H1 (cell line): ENCODE results near the gene RBP3. TPM values are rescaled to one million over a fixed set of nuclear protein-coding genes. Genes with fewer than 3 reads are reported as not detected.

Experiments used
- CTCF ChIA-PET: fragments of 300-600 bp; sonication (Branson Sonifier 250); formaldehyde crosslinking; loops from one replicate; lab custom pipeline; 2021; ENCODE audit not compliant: partially characterized antibody; lab: Charles Lee
- POLR2A ChIA-PET: fragments of 300-600 bp; sonication (Branson Sonifier 250); formaldehyde crosslinking; loops from one replicate; lab custom pipeline; 2021; ENCODE audit warnings: inconsistent platforms; ENCODE audit not compliant: partially characterized antibody; lab: Charles Lee
- DNase-seq, 2 experiments: peaks; one replicate each; pipeline versions ENCODE4 v3.0.0 to v3.0.0-alpha.2; 2010 to 2022; ENCODE audit warnings: low spot score in 2 of 2, low read depth in 1 of 2, mixed read lengths in 1 of 2
- FAIRE-seq: peaks from 2 replicates; lab custom pipeline; 2011; peaks lifted over from hg19 to GRCh38; lab: Jason Lieb, UNC
- H2AFZ ChIP-seq: 2 replicates; pipeline ENCODE4 v1.8.1; 2012; ENCODE audit warnings: low read length, inconsistent platforms
- H2AK5ac ChIP-seq: 2 replicates; pipeline ENCODE4 v1.6.1; 2013; ENCODE audit warnings: low read depth, low read length
- H2BK120ac ChIP-seq: replicated peaks from 2 replicates; pipeline ENCODE3; 2013; ENCODE audit warnings: low read depth, low read length, inconsistent platforms
- H2BK12ac ChIP-seq: 2 replicates; pipeline ENCODE4 v1.6.1; 2013; ENCODE audit warnings: low read depth, low read length
- H2BK15ac ChIP-seq: 2 replicates; pipeline ENCODE4 v1.6.1; 2013; ENCODE audit warnings: low read length
- H2BK20ac ChIP-seq: 2 replicates; pipeline ENCODE4 v1.6.1; 2013; ENCODE audit warnings: low read length
- H2BK5ac ChIP-seq: 2 replicates; pipeline ENCODE4 v1.6.1; 2013; ENCODE audit warnings: low read depth, low read length
- H3K14ac ChIP-seq: 2 replicates; pipeline ENCODE4 v1.6.1; 2013; ENCODE audit warnings: inconsistent platforms; ENCODE audit not compliant: insufficient read length
- H3K18ac ChIP-seq: 2 replicates; pipeline ENCODE4 v1.6.1; 2013; ENCODE audit warnings: low read length; ENCODE audit errors: extremely low read depth
- H3K23ac ChIP-seq: 2 replicates; pipeline ENCODE4 v1.6.1; 2013; ENCODE audit warnings: inconsistent platforms; ENCODE audit not compliant: insufficient read length
- H3K23me2 ChIP-seq: 2 replicates; pipeline ENCODE4 v1.6.1; 2013; ENCODE audit warnings: low read depth, low read length
- H3K27ac ChIP-seq: 2 replicates; pipeline ENCODE4 v1.6.1; 2011; ENCODE audit warnings: low read depth, low read length, inconsistent platforms
- H3K27me3 ChIP-seq, 4 experiments: replicated peaks in 1 of 4; 1 replicate in 1 of 4; 2 replicates in 3 of 4; pipeline versions ENCODE4 v1.6.1 to v1.8.1; 2011 to 2013; ENCODE audit warnings: low read length in 3 of 4, mild to moderate bottlenecking in 3 of 4, inconsistent platforms in 2 of 4, mixed read lengths in 2 of 4, moderate library complexity in 1 of 4; ENCODE audit not compliant: control insufficient read depth in 3 of 4, insufficient read depth in 3 of 4; ENCODE audit errors: extremely low read depth in 1 of 4
- H3K36me3 ChIP-seq, 4 experiments: 2 replicates each; pipeline versions ENCODE4 v1.6.1 to v1.8.1; 2011 to 2013; ENCODE audit warnings: mild to moderate bottlenecking in 4 of 4, low read length in 3 of 4, moderate library complexity in 2 of 4, control low read depth in 1 of 4, inconsistent platforms in 1 of 4; ENCODE audit not compliant: insufficient read depth in 4 of 4, control insufficient read depth in 2 of 4
- H3K4ac ChIP-seq: replicated peaks from 2 replicates; pipeline ENCODE3; 2013; ENCODE audit warnings: low read length, low read depth, mixed read lengths, inconsistent platforms; ENCODE audit not compliant: insufficient read length
- H3K4me1 ChIP-seq, 4 experiments: replicated peaks in 1 of 4; 1 replicate in 1 of 4; 2 replicates in 3 of 4; pipeline versions ENCODE4 v1.6.1 to v1.8.1; 2011 to 2013; ENCODE audit warnings: low read length in 3 of 4, inconsistent platforms in 2 of 4, mixed read lengths in 1 of 4; ENCODE audit not compliant: insufficient read depth in 4 of 4, control insufficient read depth in 3 of 4
- H3K4me2 ChIP-seq, 2 experiments: 2 replicates each; pipeline versions ENCODE4 v1.6.1 to v1.8.1; 2011 to 2013; ENCODE audit warnings: low read depth in 2 of 2, low read length in 2 of 2, control low read depth in 1 of 2, inconsistent platforms in 1 of 2, mild to moderate bottlenecking in 1 of 2; ENCODE audit not compliant: insufficient read depth in 1 of 2
- H3K4me3 ChIP-seq, 4 experiments: fragments of 200-600, 300-600 bp in 1 of 4; sonication (generic), shearing (Covaris generic), sonication (Bioruptor Twin) in 1 of 4; 2 replicates each; pipeline versions ENCODE4 v1.5.1 to v1.8.1; 2011 to 2016; ENCODE audit warnings: low read length in 4 of 4, low read depth in 3 of 4, control low read depth in 2 of 4, inconsistent platforms in 2 of 4, mild to moderate bottlenecking in 2 of 4, mixed read lengths in 1 of 4, moderate library complexity in 1 of 4; ENCODE audit not compliant: insufficient read depth in 2 of 4; ENCODE audit errors: extremely low read depth in 1 of 4
- H3K56ac ChIP-seq: replicated peaks from 2 replicates; pipeline ENCODE3; 2013; ENCODE audit warnings: low read depth, mild to moderate bottlenecking, mixed read lengths, low read length, inconsistent platforms; ENCODE audit not compliant: insufficient read length
- H3K79me1 ChIP-seq: 2 replicates; pipeline ENCODE4 v1.6.1; 2013; ENCODE audit warnings: low read depth, low read length, control low read depth
- H3K79me2 ChIP-seq, 2 experiments: 2 replicates each; pipeline versions ENCODE4 v1.6.1 to v1.8.1; 2012 to 2013; ENCODE audit warnings: low read length in 2 of 2, mild to moderate bottlenecking in 2 of 2, inconsistent platforms in 1 of 2; ENCODE audit not compliant: insufficient read depth in 2 of 2, control insufficient read depth in 1 of 2
- H3K9ac ChIP-seq, 4 experiments: replicated peaks in 1 of 4; 1 replicate in 1 of 4; 2 replicates in 3 of 4; pipeline versions ENCODE4 v1.6.1 to v1.8.1; 2011 to 2013; ENCODE audit warnings: low read depth in 3 of 4, low read length in 3 of 4, control low read depth in 2 of 4, mild to moderate bottlenecking in 2 of 4, moderate library complexity in 2 of 4, inconsistent platforms in 1 of 4; ENCODE audit errors: extremely low read depth in 1 of 4
- H3K9me3 ChIP-seq, 2 experiments: 2 replicates each; pipeline versions ENCODE4 v1.6.1 to v1.8.1; 2012 to 2013; ENCODE audit warnings: mild to moderate bottlenecking in 2 of 2, moderate library complexity in 2 of 2, control low read depth in 1 of 2, inconsistent platforms in 1 of 2, low read depth in 1 of 2, low read length in 1 of 2, mixed read lengths in 1 of 2; ENCODE audit not compliant: insufficient read depth in 2 of 2
- H4K20me1 ChIP-seq, 2 experiments: replicated peaks in 1 of 2; 2 replicates each; pipeline versions ENCODE3 to v1.8.1; 2011 to 2013; ENCODE audit warnings: inconsistent platforms in 2 of 2, low read length in 2 of 2, mild to moderate bottlenecking in 1 of 2; ENCODE audit not compliant: insufficient read depth in 2 of 2, control insufficient read depth in 1 of 2
- H4K5ac ChIP-seq: 2 replicates; pipeline ENCODE4 v1.6.1; 2013; ENCODE audit warnings: low read length, low read depth, mixed read lengths, inconsistent platforms; ENCODE audit not compliant: insufficient read length
- H4K8ac ChIP-seq: 2 replicates; pipeline ENCODE4 v1.8.0; 2013; ENCODE audit warnings: mild to moderate bottlenecking, moderate library complexity, low read length, inconsistent platforms; ENCODE audit not compliant: insufficient read depth; ENCODE audit errors: extremely low read depth
- H4K91ac ChIP-seq: replicated peaks from 2 replicates; pipeline ENCODE3; 2013; ENCODE audit warnings: low read length, mixed read lengths, inconsistent platforms; ENCODE audit not compliant: insufficient read length
- ASH2L ChIP-seq: fragments of 200-600, 300-600 bp; sonication (generic); IDR thresholded peaks from one replicate; pipeline ENCODE4 v1.7.1; 2017; ENCODE audit warnings: low read length
- CHD1 ChIP-seq: IDR thresholded peaks from 2 replicates; pipeline ENCODE4 v1.6.1; 2012; ENCODE audit warnings: low read depth, low read length, improper control_type of control experiment
- CREB1 ChIP-seq: IDR thresholded peaks from 2 replicates; pipeline ENCODE4 v1.6.1; 2012; ENCODE audit warnings: inconsistent platforms
- CTBP2 ChIP-seq: IDR thresholded peaks from 2 replicates; pipeline ENCODE4 v1.7.0; 2011; ENCODE audit warnings: borderline replicate concordance, mild to moderate bottlenecking, moderate library complexity, mixed read lengths, low read length; ENCODE audit not compliant: insufficient read depth, insufficient read length
- EGR1 ChIP-seq: IDR thresholded peaks from 2 replicates; pipeline ENCODE4 v1.6.1; 2011; ENCODE audit warnings: low read depth, low read length, borderline replicate concordance
- FOSL1 ChIP-seq: IDR thresholded peaks from 2 replicates; pipeline ENCODE4 v1.6.1; 2011; ENCODE audit warnings: mild to moderate bottlenecking, low read depth, low read length, moderate library complexity; ENCODE audit not compliant: insufficient read depth
- HDAC2 ChIP-seq, 2 experiments: fragments of 300-600 bp in 1 of 2; sonication (generic) in 1 of 2; IDR thresholded peaks; 2 replicates each; pipeline ENCODE4 v1.6.1; 2011 to 2012; ENCODE audit warnings: low read depth in 2 of 2, low read length in 2 of 2, mild to moderate bottlenecking in 2 of 2, moderate library complexity in 2 of 2, borderline replicate concordance in 1 of 2, inconsistent platforms in 1 of 2
- POLR2AphosphoS5 ChIP-seq: IDR thresholded peaks from 2 replicates; pipeline ENCODE4 v1.6.1; 2011; ENCODE audit warnings: low read depth, low read length
- RAD21 ChIP-seq, 2 experiments: IDR thresholded peaks in 1 of 2; conservative IDR thresholded peaks in 1 of 2; 2 replicates each; pipeline ENCODE4 v1.6.1; 2011; ENCODE audit warnings: low read depth in 2 of 2, low read length in 2 of 2, improper control_type of control experiment in 1 of 2, inconsistent platforms in 1 of 2, mild to moderate bottlenecking in 1 of 2, moderate library complexity in 1 of 2
- RBBP5 ChIP-seq: IDR thresholded peaks from 2 replicates; pipeline ENCODE4 v1.7.1; 2012; ENCODE audit warnings: low read depth, mild to moderate bottlenecking, inconsistent platforms, low read length, moderate library complexity, borderline replicate concordance
- RFX5 ChIP-seq: IDR thresholded peaks from 2 replicates; pipeline ENCODE4 v1.6.1; 2011; ENCODE audit warnings: low read depth, low read length, improper control_type of control experiment, borderline replicate concordance
- SIN3A ChIP-seq, 2 experiments: IDR thresholded peaks in 1 of 2; conservative IDR thresholded peaks in 1 of 2; 2 replicates each; pipeline ENCODE4 v1.6.1; 2011 to 2012; ENCODE audit warnings: low read length in 2 of 2, improper control_type of control experiment in 1 of 2, low read depth in 1 of 2, mild to moderate bottlenecking in 1 of 2
- USF2 ChIP-seq: IDR thresholded peaks from 2 replicates; pipeline ENCODE4 v1.6.1; 2011; ENCODE audit warnings: low read length, improper control_type of control experiment
- WGBS, 2 experiments: shearing (Covaris generic) in 1 of 2; methylation state at CpG; one replicate each; pipeline versions ENCODE4 v1.1.6 to v1.1.7; 2013 to 2015; ENCODE audit warnings: low lambda C conversion rate in 2 of 2, mixed read lengths in 2 of 2, inconsistent platforms in 1 of 2, low coverage in 1 of 2, missing lambda C conversion rate in 1 of 2; ENCODE audit not compliant: insufficient replicate concordance in 2 of 2, insufficient coverage in 1 of 2, insufficient read length in 1 of 2; ENCODE audit errors: extremely low coverage in 1 of 2, missing lambda C conversion rate in 1 of 2; 5-methylcytosine and 5-hydroxymethylcytosine counted together
- polyA plus RNA-seq, 7 experiments: library from polyadenylated mRNA; depleted of rRNA in 3 of 7; stranded (reverse) in 5 of 7; unstranded in 2 of 7; fragments of >200 nt in 5 of 7; fragments of 200-250 nt in 2 of 7; gene quantifications; 1 replicate in 5 of 7; 2 replicates in 1 of 7; 4 replicates in 1 of 7; pipeline versions ENCODE4 v1.2.1 to v1.2.3, GENCODE V29; 2011 to 2013; ENCODE audit warnings: missing spikeins in 2 of 7, mixed read lengths in 2 of 7
- total RNA-seq: library from RNA; stranded (reverse); fragmentation: NEBNext Ultra II Directional; extraction: Animal tissue kit (Norgen Biotek cat#: 25700); gene quantifications from 2 replicates; pipeline ENCODE4 v1.2.1, GENCODE V29; 2021

RBP3 gene
- total and polyA plus RNA-seq, 2 of the 8 experiments (the other 6 are each of a cell fraction or from before 2014, with no cell fraction given), result not detected

GRCh38 chr10:47333532-47333931, 14.6 kb upstream of the RBP3 start:
- no peaks in the 10 kb centered on the region; a peak in 1 of 7 replicates for H3K27me3 ChIP-seq
- no peak overlapping the region for H2BK12ac ChIP-seq
- H2AK5ac ChIP-seq, result no peak overlapping the region
- no peak overlapping the region for H3K4me3 ChIP-seq
- no peak overlapping the region for H4K5ac ChIP-seq
- H3K18ac ChIP-seq, result no peak overlapping the region
- no peaks in the 10 kb centered on the region for H3K79me2 ChIP-seq
- H4K20me1 ChIP-seq, result no peaks in the 10 kb centered on the region
- FAIRE-seq (no peak), DNase-seq (no peak)
- H3K23ac ChIP-seq, result no peak overlapping the region
- H3K4me2 ChIP-seq, result no peak overlapping the region
- no peaks in the 10 kb centered on the region for H3K4me1 ChIP-seq
- H2BK5ac ChIP-seq, result no peak overlapping the region
- H3K14ac ChIP-seq, result no peak overlapping the region
- no peak overlapping the region for H4K91ac ChIP-seq
- no peaks in the 10 kb centered on the region for H3K23me2 ChIP-seq
- no peak overlapping the region for H3K9ac ChIP-seq
- no peak overlapping the region for H2BK120ac ChIP-seq
- no peak overlapping the region for H2AFZ ChIP-seq
- no peaks in the 10 kb centered on the region for H3K9me3 ChIP-seq
- H4K8ac ChIP-seq, result no peak overlapping the region
- no peaks in the 10 kb centered on the region; a peak in 1 of 8 replicates for H3K36me3 ChIP-seq
- H3K4ac ChIP-seq, result no peak overlapping the region
- no peak overlapping the region for H3K56ac ChIP-seq
- no peak overlapping the region for H3K27ac ChIP-seq
- CTCF ChIA-PET, result interaction anchor here (1.1 kb wide), 1 partner anchor 9 kb away, joined by 4 read pairs; no protein-coding TSS in a partner anchor
- POLR2A ChIA-PET, result no interaction called here
- 69% methylated on average over 6 of the region's 6 CpGs; no CpG with 5 or more reads in 1 of the 2 experiments for WGBS, 2 experiments
- H3K79me1 ChIP-seq, result no peaks in the 10 kb centered on the region
- no peak overlapping the region for H2BK20ac ChIP-seq
- no peak overlapping the region for H2BK15ac ChIP-seq
- TF ChIP-seq USF2 (no peak), FOSL1 (no peak), CTBP2 (no peak), SIN3A (conservative IDR thresholded peaks at IDR 0.05 in 1 of 2, IDR thresholded peaks at IDR 0.05 in 1 of 2; ENCODE audit: low read depth in 1 of 2, low read length in 2 of 2) (no peak), HDAC2 (IDR thresholded peaks at IDR 0.05; ENCODE audit: borderline replicate concordance in 1 of 2, low read depth in 2 of 2, low read length in 2 of 2) (no peak), RAD21 (IDR thresholded peaks at IDR 0.05 in 1 of 2, conservative IDR thresholded peaks at IDR 0.05 in 1 of 2; ENCODE audit: low read depth in 2 of 2, low read length in 2 of 2) (no peak), RBBP5 (no peak), CREB1 (no peak), ASH2L (no peak), EGR1 (no peak), POLR2AphosphoS5 (no peak), CHD1 (no peak), RFX5 (no peak)
